ENCODE measurements around the gene BAG1.

- TF ChIP-seq CTCF (IDR thresholded peaks at IDR 0.05) (no peak), POLR2A (IDR thresholded peaks at IDR 0.05) (no peak)
Observed at GRCh38 chr9:33254211-33254610, 10.3 kb downstream of the BAG1 start.
